Hematopoietic multipotent progenitor cell treated with erythropoietin and hydrocortisone succinate and interleukin-3 and kit ligand, for 6 days (in vitro differentiated cells): Measurements from ENCODE around the gene LTA4H.

Source experiments
- DNase-seq: peaks from one replicate; pipeline ENCODE4 v3.0.0-alpha.2; 2015

LTA4H gene

GRCh38 chr12:95953000-95953399, 82.4 kb downstream of the LTA4H start:
- DNase-seq: no peak

- DNase-seq: no peak
Measured at GRCh38 chr12:95951515-95951914, 83.9 kb downstream of the LTA4H start.
